SIG-M5 treated with dmso at 0.1 percent for 504 hours (cell line): ENCODE measurements around the gene CKAP5.

Experiments
- DNase-seq: peaks from one replicate; lab custom pipeline; 2025; ENCODE audit not compliant: unreplicated experiment; lab: John Stamatoyannopoulos, UW

Gene CKAP5

DNA sequence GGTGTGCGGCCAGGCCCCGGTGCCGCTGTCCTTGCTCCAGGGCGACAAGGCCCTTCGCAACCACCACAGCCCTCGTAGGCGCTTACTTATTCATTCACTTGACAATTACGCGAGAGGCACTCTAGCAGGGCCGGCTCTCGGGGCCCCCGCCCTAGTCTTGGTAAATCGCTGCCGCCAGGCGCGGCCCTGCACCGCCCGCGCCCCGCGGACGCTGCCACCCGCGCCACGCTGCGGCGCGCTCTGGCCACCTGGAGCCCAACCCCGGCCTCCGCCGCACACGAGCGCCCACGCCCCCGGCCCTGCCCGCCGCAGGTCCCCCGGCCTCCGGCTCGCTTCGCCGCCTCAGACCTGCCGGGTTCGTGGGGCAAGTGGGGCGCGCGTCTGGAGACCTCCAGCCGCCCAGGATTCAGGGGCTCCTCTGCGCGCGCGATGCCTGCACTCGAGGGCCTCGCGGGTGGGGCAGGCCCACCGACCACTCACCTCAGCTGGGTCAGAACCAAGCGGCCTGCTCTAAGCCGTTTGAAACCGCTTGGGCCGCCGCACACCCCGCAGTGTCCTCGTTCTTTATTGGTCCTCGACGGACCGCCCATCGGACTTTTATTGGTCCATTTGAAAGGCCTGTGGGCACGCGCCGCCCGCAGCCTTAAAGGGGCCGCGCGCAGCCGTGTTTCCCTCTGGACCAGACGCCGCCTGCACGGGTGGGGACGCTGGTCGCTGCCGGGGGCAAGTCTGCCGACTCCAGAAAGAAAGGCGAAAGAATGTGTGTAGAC is at the start of gene CKAP5:
Gene CKAP5 (minus strand): TSS at position 541 of the 770 bp plus-strand sequence. CDS start 25,049 bp downstream, outside the sequence.
- DNase-seq, result peak; percentile 82

DNA sequence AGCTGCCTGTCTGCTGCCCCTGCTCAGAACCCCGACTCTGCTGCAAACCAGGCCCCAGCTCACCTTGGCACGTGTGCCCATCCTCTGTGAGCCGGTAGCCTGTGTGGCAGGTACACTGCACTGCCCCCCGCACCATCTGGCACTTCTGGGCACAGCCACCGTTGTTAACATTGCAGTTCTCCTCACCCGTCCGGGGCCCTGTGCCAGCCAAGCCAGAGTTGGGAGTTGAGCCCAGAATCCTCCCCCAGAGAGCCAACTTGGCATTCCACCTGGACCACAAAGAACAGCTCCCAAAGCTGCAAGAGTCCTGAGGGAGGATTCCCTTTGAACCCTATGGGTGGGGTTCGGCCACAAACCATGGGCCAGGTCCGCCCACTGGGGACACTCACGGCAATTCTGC is 49.7 kb upstream of the CKAP5 start:
- DNase-seq, result no peak

DNA sequence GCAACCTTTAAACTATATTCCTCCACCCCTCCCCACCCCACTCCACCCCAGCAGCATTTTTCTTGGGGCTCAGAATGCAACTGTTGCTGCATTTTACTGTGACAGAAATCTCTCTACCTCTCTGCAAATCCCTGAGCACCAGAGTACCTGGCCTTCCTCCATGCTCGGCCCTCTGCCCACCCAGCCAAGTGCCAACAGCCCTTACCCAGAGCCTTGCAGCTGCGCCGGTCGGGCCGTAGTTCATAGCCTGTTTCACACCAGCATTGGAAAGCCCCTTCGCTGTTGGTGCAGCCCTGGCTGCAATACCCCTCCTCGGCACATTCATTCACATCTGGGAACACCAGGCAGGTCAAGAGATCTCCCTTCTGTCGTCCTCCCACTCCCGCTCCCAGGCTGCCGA is 48.9 kb upstream of the CKAP5 start:
- DNase-seq, result no peak

- DNase-seq, result no peak
These were observed 48.4 kb upstream of the CKAP5 start for GRCh38 chr11:46894506-46894905.

- no peak for DNase-seq
These were observed 46.8 kb upstream of the CKAP5 start for GRCh38 chr11:46892838-46893237.

DNA sequence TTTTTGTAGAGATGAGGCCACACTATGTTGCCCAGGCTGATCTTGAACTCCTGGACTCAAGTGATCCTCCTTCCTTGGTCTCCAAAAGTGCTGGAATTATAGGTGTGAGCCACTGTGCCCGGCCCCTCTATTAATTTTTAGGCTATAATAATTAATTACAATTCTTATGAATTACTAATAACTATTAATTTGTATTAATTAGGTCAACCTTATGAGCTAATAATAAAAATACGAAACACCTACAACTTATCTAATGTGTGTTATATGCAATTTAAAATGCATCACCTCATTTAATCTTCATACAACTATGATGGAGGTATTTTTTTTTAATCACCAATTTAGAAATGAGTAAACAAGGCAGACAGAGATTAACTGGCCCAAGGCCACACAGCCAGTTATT is 46.0 kb upstream of the CKAP5 start:
- no peak for DNase-seq

GRCh38 chr11:46890665-46891064 is 44.6 kb upstream of the CKAP5 start:
- no peak for DNase-seq

DNA sequence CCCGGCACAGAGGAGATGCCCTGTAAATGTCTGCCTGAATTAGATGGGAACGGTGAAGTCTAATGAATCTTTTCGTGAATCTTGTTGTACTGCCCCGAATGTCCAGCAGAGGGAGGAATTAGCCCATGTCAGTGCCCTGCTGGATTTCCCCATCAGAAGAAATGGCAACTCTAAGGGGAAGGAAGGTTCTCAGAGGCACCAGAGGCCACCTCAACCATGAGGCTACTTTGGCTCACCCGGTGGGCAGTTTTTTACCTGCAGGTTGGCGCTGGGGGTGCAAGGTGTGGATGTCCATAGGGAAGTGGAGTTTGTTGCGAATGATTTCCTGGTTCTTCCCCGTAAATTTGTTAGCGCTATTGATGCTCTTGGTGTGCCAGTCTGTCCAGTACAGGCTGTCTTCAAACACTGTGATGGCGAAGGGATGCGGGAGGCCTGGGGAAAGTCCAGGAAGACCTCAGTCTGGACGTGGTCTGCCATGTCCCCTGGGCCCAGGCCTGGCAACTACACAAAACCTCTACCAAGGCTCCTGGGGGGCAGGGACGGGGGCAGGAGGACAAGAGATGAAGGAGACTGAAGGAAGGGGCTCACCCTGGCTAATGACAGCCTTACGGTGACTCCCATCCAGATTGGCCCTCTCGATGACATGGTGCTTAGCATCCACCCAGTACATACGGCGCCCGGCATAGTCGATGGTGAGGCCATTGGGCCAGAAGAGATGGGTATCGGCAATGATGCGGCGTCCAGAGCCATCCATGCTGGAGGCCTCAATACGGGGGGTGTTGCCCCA is 43.8 kb upstream of the CKAP5 start:
- peak; percentile 79 for DNase-seq

DNA sequence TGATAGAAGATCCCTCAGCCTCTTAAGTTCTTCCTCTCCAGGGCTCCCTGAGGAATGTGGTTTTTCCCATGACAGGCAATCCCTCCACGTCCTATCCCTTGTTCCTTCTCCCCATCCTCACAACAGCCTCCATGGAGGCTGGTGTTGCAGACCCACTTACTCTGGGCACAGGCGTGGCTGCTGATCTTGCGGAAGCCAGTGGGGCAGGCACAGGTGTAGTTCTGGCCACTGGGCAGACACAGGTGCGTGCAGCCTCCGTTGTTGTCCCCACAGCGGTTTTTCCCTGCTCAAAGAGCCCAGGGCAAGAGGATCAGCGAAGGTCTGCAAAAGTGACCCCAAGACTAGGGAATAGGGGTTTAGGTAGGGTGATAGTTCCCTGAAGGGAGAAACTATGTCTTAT is 43.2 kb upstream of the CKAP5 start:
- no peak for DNase-seq

DNA sequence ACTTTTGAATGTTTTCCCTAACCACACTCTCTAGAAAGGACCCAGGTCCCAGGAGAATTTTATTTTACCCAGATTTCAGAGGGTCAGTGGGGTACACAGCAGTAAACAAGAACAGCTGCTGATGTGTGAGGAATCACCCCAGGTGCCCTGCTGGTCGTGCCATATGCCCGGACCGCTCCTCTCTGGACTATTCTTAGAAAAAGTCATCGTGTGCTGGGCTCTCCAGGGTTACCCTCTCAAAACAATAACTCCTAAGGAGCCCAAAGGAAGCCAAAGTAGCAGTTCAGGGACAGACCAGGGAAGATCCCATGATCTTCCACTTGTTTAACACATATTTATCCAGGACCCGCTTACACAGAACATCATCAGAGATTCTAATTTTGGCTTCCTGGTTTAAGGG is 42.6 kb upstream of the CKAP5 start:
- DNase-seq, result no peak

- no peak for DNase-seq
These were observed 40.1 kb upstream of the CKAP5 start for GRCh38 chr11:46886211-46886610.

GRCh38 chr11:46879056-46879585 is 33.0 kb upstream of the CKAP5 start:
- DNase-seq, result no peak

DNA sequence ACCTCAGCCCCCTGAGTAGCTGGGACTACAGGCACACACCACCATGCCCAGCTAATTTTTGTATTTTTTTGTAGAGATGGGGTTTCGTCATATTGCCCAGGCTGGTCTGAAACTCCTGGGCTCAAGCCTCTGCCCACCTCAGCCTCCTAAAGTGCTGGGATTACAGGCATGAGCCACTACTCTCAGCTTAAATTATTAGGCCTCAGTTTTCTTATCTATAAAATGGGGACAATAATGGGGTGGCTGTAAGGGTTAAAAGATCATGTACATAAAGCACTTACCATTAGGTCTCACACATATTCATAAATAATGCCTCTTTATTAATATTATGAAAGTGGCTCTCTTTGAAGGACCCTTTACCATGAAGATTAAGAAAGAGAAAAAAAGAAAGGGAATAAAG is 31.5 kb upstream of the CKAP5 start:
- DNase-seq, result no peak

DNA sequence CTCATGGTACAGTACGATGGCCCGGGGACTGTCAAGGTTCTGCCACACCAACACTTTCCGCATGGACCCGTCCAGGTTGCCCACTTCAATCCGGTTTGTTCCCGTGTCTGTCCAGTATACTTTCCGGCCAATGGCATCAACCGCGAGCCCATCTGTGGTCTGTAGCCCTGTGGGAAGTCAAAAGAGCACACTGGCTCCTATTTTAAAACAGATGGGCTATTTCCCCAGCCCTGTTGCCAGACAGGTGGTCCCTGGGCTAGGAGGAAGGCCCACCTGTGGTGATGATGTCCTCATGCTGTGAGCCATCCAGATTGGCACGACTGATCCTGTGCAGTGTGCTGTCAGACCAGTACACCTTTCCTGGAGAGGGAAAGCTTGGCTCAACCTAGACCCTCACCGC is 30.4 kb upstream of the CKAP5 start:
- DNase-seq, result no peak

DNA sequence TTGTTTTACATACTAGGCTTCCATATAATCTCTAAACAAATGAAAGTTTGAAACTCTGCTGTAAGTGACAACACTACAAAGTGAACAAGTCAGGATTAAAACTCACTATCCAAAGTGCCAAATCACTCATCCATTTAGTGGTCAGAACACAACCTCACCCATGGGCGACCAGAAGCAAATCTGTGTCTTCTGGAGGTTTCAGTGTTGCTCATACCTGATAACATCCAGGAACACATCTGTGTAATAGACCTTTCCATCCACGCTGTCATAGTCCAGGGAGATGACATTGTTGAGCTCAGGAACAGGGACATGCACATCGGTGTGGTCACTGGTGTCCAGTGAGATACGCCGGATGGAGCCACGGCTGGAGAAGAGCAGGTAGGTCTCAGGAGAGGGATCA is 28.5 kb upstream of the CKAP5 start:
- DNase-seq, result no peak

- DNase-seq, result no peak
These were observed 22.8 kb upstream of the CKAP5 start for GRCh38 chr11:46868912-46869311.

DNA sequence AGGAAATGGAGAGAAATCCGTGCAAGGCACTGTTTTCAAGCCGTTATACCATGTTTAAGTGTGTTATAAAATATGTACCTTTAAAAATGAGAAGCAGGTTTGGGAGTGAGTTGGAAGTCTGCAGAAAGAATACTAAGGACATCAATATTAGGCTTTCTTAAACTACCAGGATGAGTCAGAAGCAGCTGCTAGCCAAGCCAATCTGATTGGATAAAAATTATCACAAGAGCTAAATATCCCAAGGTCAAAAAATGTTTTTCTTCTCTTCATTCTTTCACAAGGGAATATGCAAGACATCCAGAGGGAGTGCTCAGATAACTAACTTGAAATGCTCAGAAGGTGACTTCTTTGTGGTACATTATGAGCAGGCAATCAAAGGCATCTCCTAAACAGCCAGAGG is 19.3 kb upstream of the CKAP5 start:
- no peak for DNase-seq

DNA sequence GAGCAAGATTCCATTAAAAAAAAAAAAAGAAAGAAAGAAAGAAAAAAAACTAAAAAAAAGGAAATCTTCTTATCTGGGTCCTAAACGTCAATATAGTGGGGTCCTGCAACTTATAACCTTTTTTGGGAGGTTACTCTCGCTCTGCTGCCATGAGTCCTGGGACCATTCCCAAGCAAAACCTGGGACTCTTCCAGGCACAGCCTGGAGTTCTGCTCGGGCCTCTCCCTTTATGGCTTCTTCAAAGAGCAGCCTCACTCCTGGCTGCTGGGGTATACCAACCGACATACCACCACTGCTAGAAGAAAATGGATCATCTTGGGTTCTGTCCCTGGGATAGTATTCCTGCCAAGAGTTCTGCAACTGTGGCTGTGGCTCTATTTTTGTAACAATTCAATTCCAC is 14.1 kb upstream of the CKAP5 start:
- DNase-seq, result no peak

DNA sequence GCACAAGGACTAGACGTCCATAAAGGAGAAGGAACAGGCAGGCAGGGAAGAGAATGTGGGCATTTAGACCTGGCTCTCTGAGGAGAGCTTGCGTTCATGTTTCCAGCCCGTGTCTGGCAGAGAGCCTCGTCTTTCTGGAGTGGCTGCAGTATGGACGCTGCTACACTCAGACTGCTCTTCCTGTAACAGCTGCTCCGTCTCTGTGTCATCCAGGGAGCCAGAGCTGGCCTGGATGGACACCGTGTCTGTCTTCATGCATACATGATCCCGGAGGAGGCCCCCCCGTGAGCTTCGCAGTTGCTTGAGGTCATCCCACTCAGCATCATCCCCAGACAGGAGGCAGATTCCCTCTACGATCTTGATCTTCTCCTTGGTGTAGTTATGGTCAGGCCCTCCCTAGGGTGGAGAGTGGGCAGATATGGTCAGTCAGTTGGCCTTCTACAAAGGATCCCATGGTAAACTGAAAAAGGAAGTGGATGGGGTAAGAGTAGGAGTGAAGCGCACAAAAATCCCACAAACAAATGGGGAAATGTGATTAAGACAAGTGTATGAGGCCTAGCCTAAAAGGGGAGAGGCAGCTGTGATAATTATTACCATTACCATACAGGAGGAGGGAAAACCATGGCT is 13.0 kb upstream of the CKAP5 start:
- DNase-seq, result no peak

- no peak for DNase-seq
These were observed 11.6 kb upstream of the CKAP5 start for GRCh38 chr11:46857666-46858065.

DNA sequence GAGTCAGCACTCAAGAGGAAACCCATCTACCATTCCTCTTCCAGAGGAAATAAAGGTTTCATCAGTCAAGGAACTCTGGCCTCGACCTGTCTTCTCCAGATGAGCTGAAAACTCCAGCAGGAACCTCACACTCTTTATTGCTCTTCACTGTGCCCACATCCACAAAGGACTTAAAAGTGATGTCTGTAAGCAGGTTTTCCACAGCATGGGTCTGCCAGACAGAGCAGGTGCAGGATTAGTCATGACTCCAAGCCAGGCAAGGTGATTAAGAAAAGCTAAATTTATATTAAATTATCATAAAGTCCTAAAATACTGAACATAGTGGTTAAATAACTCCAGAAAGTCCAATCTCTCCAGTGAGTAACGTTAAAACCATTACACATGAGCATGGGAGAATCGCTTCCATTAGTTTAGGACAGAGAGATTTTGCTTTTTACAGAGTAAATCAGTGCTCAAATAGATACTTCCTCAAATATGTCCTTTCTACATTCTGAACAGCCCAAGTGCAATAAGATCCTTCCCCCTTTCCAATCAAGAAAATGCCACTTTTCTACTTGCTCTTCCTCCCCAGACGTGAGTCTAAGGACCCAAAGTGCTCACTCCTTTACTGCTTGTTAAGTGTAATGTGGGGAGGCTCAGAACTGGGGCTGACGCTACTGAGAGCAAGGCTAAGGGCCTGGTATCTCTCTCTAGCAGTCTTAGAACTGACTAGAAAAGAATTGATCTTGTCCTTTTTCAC is 10.7 kb upstream of the CKAP5 start:
- peak; percentile 46 for DNase-seq
